ENCODE results near the gene FOXN3.

DNA sequence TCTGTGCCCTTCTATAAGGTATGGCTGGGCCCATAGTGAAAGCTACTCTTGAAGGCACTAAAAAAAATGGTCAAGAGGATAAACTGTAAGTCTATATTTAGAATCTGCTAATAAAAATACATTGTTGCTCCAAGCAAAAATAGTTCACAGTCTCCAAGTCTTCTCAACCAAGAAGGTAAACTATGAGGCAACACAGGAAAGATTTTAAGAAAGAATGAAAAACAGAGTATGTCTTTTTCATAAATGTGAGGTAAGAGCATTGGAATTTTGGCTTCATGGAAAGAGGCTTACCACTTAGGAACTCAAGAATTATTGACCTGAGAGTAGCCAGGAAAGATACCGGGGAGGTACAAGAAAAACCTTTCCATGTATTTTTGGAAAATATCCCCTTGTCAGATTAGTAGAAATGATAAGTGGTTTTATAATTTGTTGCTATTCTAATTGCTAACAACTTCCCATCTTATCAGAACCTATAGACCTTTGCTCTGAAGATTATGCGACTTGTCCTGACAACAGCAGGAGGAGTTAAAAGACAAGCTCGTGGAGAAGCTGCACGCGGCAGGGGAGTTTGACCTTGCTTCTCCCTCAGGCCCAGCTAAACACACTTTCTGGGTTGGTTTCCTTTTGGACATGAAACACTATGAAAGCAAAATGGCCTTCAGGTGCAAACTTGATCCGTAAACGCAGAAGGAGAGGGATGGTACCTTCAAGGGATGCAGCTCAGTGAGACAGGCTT is 238.1 kb downstream of the FOXN3 start:
- TF ChIP-seq, protein P1, sequence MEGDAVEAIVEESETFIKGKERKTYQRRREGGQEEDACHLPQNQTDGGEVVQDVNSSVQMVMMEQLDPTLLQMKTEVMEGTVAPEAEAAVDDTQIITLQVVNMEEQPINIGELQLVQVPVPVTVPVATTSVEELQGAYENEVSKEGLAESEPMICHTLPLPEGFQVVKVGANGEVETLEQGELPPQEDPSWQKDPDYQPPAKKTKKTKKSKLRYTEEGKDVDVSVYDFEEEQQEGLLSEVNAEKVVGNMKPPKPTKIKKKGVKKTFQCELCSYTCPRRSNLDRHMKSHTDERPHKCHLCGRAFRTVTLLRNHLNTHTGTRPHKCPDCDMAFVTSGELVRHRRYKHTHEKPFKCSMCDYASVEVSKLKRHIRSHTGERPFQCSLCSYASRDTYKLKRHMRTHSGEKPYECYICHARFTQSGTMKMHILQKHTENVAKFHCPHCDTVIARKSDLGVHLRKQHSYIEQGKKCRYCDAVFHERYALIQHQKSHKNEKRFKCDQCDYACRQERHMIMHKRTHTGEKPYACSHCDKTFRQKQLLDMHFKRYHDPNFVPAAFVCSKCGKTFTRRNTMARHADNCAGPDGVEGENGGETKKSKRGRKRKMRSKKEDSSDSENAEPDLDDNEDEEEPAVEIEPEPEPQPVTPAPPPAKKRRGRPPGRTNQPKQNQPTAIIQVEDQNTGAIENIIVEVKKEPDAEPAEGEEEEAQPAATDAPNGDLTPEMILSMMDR (IDR thresholded peaks at IDR 0.05), result no peak
- no peak for TF ChIP-seq POLR2A (IDR thresholded peaks at IDR 0.05)
